PC-9 (cell line): ENCODE results near the gene PTH1R.

ENCODE experiments used
- EZH2 ChIP-seq: fragments of 200-600 bp; sonication (generic); IDR thresholded peaks from 2 replicates; pipeline ENCODE4 v1.8.0; 2017; ENCODE audit warnings: antibody characterized with exemption, low read depth
- TF ChIP-seq, protein P1 (sequence below): fragments of 200-600 bp; sonication (generic); conservative IDR thresholded peaks from 2 replicates; pipeline ENCODE4 v1.6.1; 2017; ENCODE audit warnings: mixed run types, antibody characterized with exemption, mild to moderate bottlenecking, moderate library complexity

DNA sequence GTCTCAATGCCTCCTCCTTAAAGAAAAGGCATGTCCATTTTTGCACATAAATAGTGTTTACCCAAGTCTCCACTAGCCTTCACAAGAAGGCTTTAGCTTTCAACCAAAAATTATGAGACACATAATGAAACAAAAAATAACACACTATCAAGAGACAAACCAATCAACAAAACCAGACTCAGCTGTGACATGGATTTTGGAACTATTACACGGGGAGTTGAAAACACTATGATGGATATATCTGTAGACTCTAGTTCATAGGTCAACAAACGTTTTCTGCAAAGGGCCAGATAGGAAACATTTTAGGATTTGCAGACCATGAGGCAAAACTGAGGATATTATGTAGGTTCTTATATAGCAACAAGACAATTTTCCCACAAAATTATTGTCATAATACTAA is 39.2 kb upstream of the PTH1R start:
- TF ChIP-seq, protein P1, sequence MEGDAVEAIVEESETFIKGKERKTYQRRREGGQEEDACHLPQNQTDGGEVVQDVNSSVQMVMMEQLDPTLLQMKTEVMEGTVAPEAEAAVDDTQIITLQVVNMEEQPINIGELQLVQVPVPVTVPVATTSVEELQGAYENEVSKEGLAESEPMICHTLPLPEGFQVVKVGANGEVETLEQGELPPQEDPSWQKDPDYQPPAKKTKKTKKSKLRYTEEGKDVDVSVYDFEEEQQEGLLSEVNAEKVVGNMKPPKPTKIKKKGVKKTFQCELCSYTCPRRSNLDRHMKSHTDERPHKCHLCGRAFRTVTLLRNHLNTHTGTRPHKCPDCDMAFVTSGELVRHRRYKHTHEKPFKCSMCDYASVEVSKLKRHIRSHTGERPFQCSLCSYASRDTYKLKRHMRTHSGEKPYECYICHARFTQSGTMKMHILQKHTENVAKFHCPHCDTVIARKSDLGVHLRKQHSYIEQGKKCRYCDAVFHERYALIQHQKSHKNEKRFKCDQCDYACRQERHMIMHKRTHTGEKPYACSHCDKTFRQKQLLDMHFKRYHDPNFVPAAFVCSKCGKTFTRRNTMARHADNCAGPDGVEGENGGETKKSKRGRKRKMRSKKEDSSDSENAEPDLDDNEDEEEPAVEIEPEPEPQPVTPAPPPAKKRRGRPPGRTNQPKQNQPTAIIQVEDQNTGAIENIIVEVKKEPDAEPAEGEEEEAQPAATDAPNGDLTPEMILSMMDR: no peak
- TF ChIP-seq EZH2: no peak
